Stimulated activated CD8-positive, alpha-beta memory T cell treated with anti-CD3 and anti-CD28 coated beads, Interleukin-7, amount 100 ng/mL, for 1 hour (primary cell): ENCODE measurements around the gene KCNMB1.
A peak's percentile ranks its signal among the peaks of the same experiment; 100 is the strongest.

Experiments
- DNase-seq, 2 donors: peaks; one replicate each; pipeline ENCODE4 v3.0.0-alpha.2; 2020; ENCODE audit warnings: low read depth in 2 of 2

The KCNMB1 gene

GRCh38 chr5:170341545-170341944, 47.6 kb downstream of the KCNMB1 start:
- no peak for DNase-seq

GRCh38 chr5:170339780-170340167, 49.4 kb downstream of the KCNMB1 start:
- DNase-seq: no peak

GRCh38 chr5:170338933-170339779, 50.0 kb downstream of the KCNMB1 start:
- DNase-seq: peak in 1 of 2 donors; percentile 43

GRCh38 chr5:170338291-170338690, 50.9 kb downstream of the KCNMB1 start:
- DNase-seq: no peak

GRCh38 chr5:170337045-170337733, 52.0 kb downstream of the KCNMB1 start:
- no peak for DNase-seq

- no peak for DNase-seq
Observed at GRCh38 chr5:170336065-170336464, 53.1 kb downstream of the KCNMB1 start.

- DNase-seq: no peak
Observed at GRCh38 chr5:170334626-170335025, 54.5 kb downstream of the KCNMB1 start.

- peak; percentile 40 to 55 for DNase-seq
Observed at GRCh38 chr5:170333161-170333910, 55.8 kb downstream of the KCNMB1 start.

GRCh38 chr5:170332058-170332457, 57.1 kb downstream of the KCNMB1 start:
- no peak for DNase-seq

GRCh38 chr5:170330568-170331054, 58.6 kb downstream of the KCNMB1 start:
- no peak for DNase-seq

- DNase-seq: no peak
Observed at GRCh38 chr5:170329524-170329923, 59.6 kb downstream of the KCNMB1 start.

- DNase-seq: no peak
Observed at GRCh38 chr5:170327829-170328228, 61.3 kb downstream of the KCNMB1 start.

GRCh38 chr5:170327168-170327567, 62.0 kb downstream of the KCNMB1 start:
- no peak for DNase-seq
